SK-N-SH (cell line): ENCODE measurements around the gene MYO1D. TPM values are rescaled to one million over a fixed set of nuclear protein-coding genes. Genes with fewer than 3 reads are reported as not detected.
A peak's percentile ranks its signal among the peaks of the same experiment; 100 is the strongest.

Experiments used
- CTCF ChIA-PET: fragments of 300-600, 350-600 bp; formaldehyde crosslinking; extraction: SDS; loops from one replicate; lab custom pipeline; 2021; lab: Yijun Ruan, JAX
- POLR2A ChIA-PET: fragments of 350-600 bp; sonication (Branson Sonifier 250); formaldehyde crosslinking; extraction: SDS; loops from one replicate; lab custom pipeline; 2020; ENCODE audit warnings: antibody characterized with exemption, inconsistent platforms; lab: Yijun Ruan, JAX
- DNase-seq: peaks from one replicate; pipeline ENCODE4 v3.0.0; 2012
- H2AFZ ChIP-seq: fragments of 200-600 bp; sonication (generic); 2 replicates; pipeline ENCODE4 v1.8.1; 2016; ENCODE audit warnings: antibody characterized with exemption, mild to moderate bottlenecking, low read depth
- H3F3A ChIP-seq: fragments of 200-600 bp; sonication (generic); replicated peaks from 2 replicates; pipeline ENCODE3; 2016; ENCODE audit warnings: antibody characterized with exemption, mild to moderate bottlenecking; ENCODE audit not compliant: insufficient read depth
- H3K27ac ChIP-seq, 2 experiments: fragments of 200-500 bp in 1 of 2; fragments of 200-600 bp in 1 of 2; sonication (Bioruptor generic) in 1 of 2; sonication (generic), shearing (Covaris generic) in 1 of 2; 2 replicates each; pipeline versions ENCODE4 v1.5.1 to v1.6.1; 2014 to 2016; ENCODE audit warnings: low read depth in 2 of 2, inconsistent platforms in 1 of 2, low read length in 1 of 2, mild to moderate bottlenecking in 1 of 2, mixed read lengths in 1 of 2
- H3K27me3 ChIP-seq: fragments of 200-600 bp; sonication (generic), shearing (Covaris generic); 2 replicates; pipeline ENCODE4 v1.6.1; 2016; ENCODE audit warnings: mixed run types; ENCODE audit not compliant: insufficient read depth
- H3K36me3 ChIP-seq, 2 experiments: fragments of 200-500 bp in 1 of 2; fragments of 200-600 bp in 1 of 2; sonication (Bioruptor generic) in 1 of 2; sonication (generic) in 1 of 2; replicated peaks in 1 of 2; 2 replicates each; pipeline versions ENCODE3 to v1.5.1; 2014 to 2016; ENCODE audit warnings: low read length in 1 of 2, mild to moderate bottlenecking in 1 of 2; ENCODE audit not compliant: insufficient read depth in 2 of 2, control insufficient read depth in 1 of 2
- H3K4me1 ChIP-seq, 2 experiments: fragments of 200-500 bp in 1 of 2; fragments of 200-600 bp in 1 of 2; sonication (Bioruptor generic) in 1 of 2; sonication (generic), shearing (Covaris generic) in 1 of 2; 2 replicates each; pipeline versions ENCODE4 v1.5.1 to v1.6.1; 2014 to 2016; ENCODE audit warnings: low read depth in 1 of 2, low read length in 1 of 2, mixed run types in 1 of 2; ENCODE audit not compliant: insufficient read depth in 2 of 2, control insufficient read depth in 1 of 2
- H3K4me2 ChIP-seq: fragments of 200-600 bp; sonication (generic), shearing (Covaris generic); 2 replicates; pipeline ENCODE4 v1.6.1; 2017; ENCODE audit warnings: mixed run types
- H3K4me3 ChIP-seq, 2 experiments: fragments of 200-500 bp in 1 of 2; fragments of 200-600 bp in 1 of 2; sonication (Bioruptor generic) in 1 of 2; sonication (generic), shearing (Covaris generic) in 1 of 2; 2 replicates each; pipeline versions ENCODE4 v1.5.1 to v1.8.1; 2014 to 2016; ENCODE audit warnings: low read depth in 2 of 2, inconsistent platforms in 1 of 2, low read length in 1 of 2, mild to moderate bottlenecking in 1 of 2, mixed read lengths in 1 of 2, moderate library complexity in 1 of 2
- H3K79me2 ChIP-seq: fragments of 200-600 bp; sonication (generic); 2 replicates; pipeline ENCODE4 v1.8.1; 2017; ENCODE audit warnings: mild to moderate bottlenecking; ENCODE audit not compliant: insufficient read depth
- H3K9ac ChIP-seq: fragments of 200-600 bp; sonication (generic); 2 replicates; pipeline ENCODE4 v1.6.1; 2017; ENCODE audit warnings: mixed run types
- H3K9me2 ChIP-seq: fragments of 200-600 bp; sonication (generic); 2 replicates; pipeline ENCODE4 v1.6.1; 2017; ENCODE audit warnings: mixed run types
- H3K9me3 ChIP-seq: fragments of 200-600 bp; sonication (generic); 2 replicates; pipeline ENCODE4 v1.6.1; 2017; ENCODE audit warnings: mixed run types, mild to moderate bottlenecking, moderate library complexity
- H4K20me1 ChIP-seq: fragments of 200-600 bp; sonication (generic); 2 replicates; pipeline ENCODE4 v1.6.1; 2017; ENCODE audit warnings: mild to moderate bottlenecking, mixed run types; ENCODE audit not compliant: insufficient read depth
- CHD2 ChIP-seq: fragments of 150-350 bp; IDR thresholded peaks from 2 replicates; pipeline ENCODE4 v1.6.1; 2018; ENCODE audit warnings: low read length; ENCODE audit not compliant: partially characterized antibody
- FOSL2 ChIP-seq: IDR thresholded peaks from 2 replicates; pipeline ENCODE4 v1.4.0; 2012; ENCODE audit warnings: low read depth, mild to moderate bottlenecking, moderate library complexity, borderline replicate concordance
- FOXM1 ChIP-seq: IDR thresholded peaks from 2 replicates; pipeline ENCODE4 v1.4.0; 2012; ENCODE audit warnings: low read depth, mild to moderate bottlenecking
- GATA2 ChIP-seq: sonication (generic); formaldehyde crosslinking; IDR thresholded peaks from 2 replicates; pipeline ENCODE4 v1.5.0; 2020; ENCODE audit warnings: mild to moderate bottlenecking, missing genetic modification reagents
- IRF3 ChIP-seq: fragments of 150-350 bp; IDR thresholded peaks from 2 replicates; pipeline ENCODE4 v1.6.1; 2016; ENCODE audit warnings: mild to moderate bottlenecking, low read depth, low read length
- MAX ChIP-seq: IDR thresholded peaks from 2 replicates; pipeline ENCODE4 v1.4.0; 2012; ENCODE audit warnings: low read depth
- MXI1 ChIP-seq: IDR thresholded peaks from 2 replicates; pipeline ENCODE4 v1.6.1; 2012; ENCODE audit warnings: mild to moderate bottlenecking, low read depth, low read length, improper control_type of control experiment
- NFIC ChIP-seq: IDR thresholded peaks from 2 replicates; pipeline ENCODE4 v1.4.0; 2012; ENCODE audit warnings: borderline replicate concordance
- NRF1 ChIP-seq: IDR thresholded peaks from 2 replicates; pipeline ENCODE4 v1.6.1; 2012; ENCODE audit warnings: low read depth, mild to moderate bottlenecking, low read length
- RCOR1 ChIP-seq: fragments of 150-350 bp; IDR thresholded peaks from 2 replicates; pipeline ENCODE4 v1.6.1; 2017; ENCODE audit warnings: antibody characterized with exemption, low read length
- REST ChIP-seq: IDR thresholded peaks from 2 replicates; pipeline ENCODE4 v1.6.1; 2012; ENCODE audit warnings: mild to moderate bottlenecking, low read depth, low read length, moderate library complexity
- SMC3 ChIP-seq: IDR thresholded peaks from 2 replicates; pipeline ENCODE4 v1.6.1; 2012; ENCODE audit warnings: low read depth, low read length, improper control_type of control experiment
- TAF1 ChIP-seq: IDR thresholded peaks from 2 replicates; pipeline ENCODE4 v1.6.1; 2012; ENCODE audit warnings: low read depth, mild to moderate bottlenecking, low read length, moderate library complexity, borderline replicate concordance
- TCF12 ChIP-seq: IDR thresholded peaks from 2 replicates; pipeline ENCODE4 v1.4.0; 2012
- USF1 ChIP-seq: IDR thresholded peaks from 2 replicates; pipeline ENCODE4 v1.4.0; 2012; ENCODE audit warnings: low read depth, borderline replicate concordance
- YY1 ChIP-seq: IDR thresholded peaks from 2 replicates; pipeline ENCODE4 v1.4.0; 2012; ENCODE audit warnings: low read depth, mild to moderate bottlenecking
- ZBTB33 ChIP-seq: IDR thresholded peaks from 2 replicates; pipeline ENCODE4 v1.4.0; 2012; ENCODE audit warnings: low read depth, borderline replicate concordance
- WGBS: methylation state at CpG from one replicate; pipeline ENCODE4 v1.1.6; 2017; ENCODE audit warnings: low lambda C conversion rate; 5-methylcytosine and 5-hydroxymethylcytosine counted together
- polyA plus RNA-seq, 3 experiments: library from polyadenylated mRNA; depleted of rRNA; stranded (reverse); fragments of >200 nt; gene quantifications; 2 replicates each; pipeline ENCODE4 v1.2.3, GENCODE V29; 2012

Gene MYO1D
- polyA plus RNA-seq, 1 of the 3 experiments (the other 2 are of a cell fraction): 20.4 TPM

- Histone ChIP-seq H3K79me2 (no peaks in the 10 kb centered on the region), H3K27ac (no peak overlapping the region), H3K27me3 (no peaks in the 10 kb centered on the region), H3K4me1 (peaks cover 6 to 7% of the 10 kb centered on the region in 2 experiments; a peak in 3 of 4 replicates), H3K9me2 (no peaks in the 10 kb centered on the region), H3K4me3 (no peak overlapping the region), H3K9ac (no peak overlapping the region), H4K20me1 (no peaks in the 10 kb centered on the region), H3K4me2 (peak overlapping the region; percentile 19; the same call in 1 of the 2 replicates), H3K9me3 (no peaks in the 10 kb centered on the region), H2AFZ (no peak overlapping the region), H3F3A (no peaks in the 10 kb centered on the region), H3K36me3 (no peaks in the 10 kb centered on the region)
- TF ChIP-seq SMC3: no peak
- no peak for TF ChIP-seq NFIC
- no peak for TF ChIP-seq NRF1
- TF ChIP-seq MAX: no peak
- TF ChIP-seq FOXM1: no peak
- no peak for TF ChIP-seq RCOR1
- no peak for TF ChIP-seq MXI1
- no peak for TF ChIP-seq IRF3
- TF ChIP-seq FOSL2: no peak
- no peak for TF ChIP-seq TCF12
- no peak for TF ChIP-seq ZBTB33
- TF ChIP-seq CHD2: no peak
- no peak for TF ChIP-seq GATA2 (CRISPR knock-in tag)
- TF ChIP-seq TAF1: no peak
- no peak for TF ChIP-seq REST
- no peak for TF ChIP-seq YY1
- TF ChIP-seq USF1: no peak
- DNase-seq: no peak
- WGBS: 80% methylated on average over 17 of the region's 18 CpGs
- CTCF ChIA-PET: interaction anchor here (0.6 to 1.7 kb wide), 3 partner anchors 41 to 192 kb away, joined by 3 to 4 read pairs (median 4); no protein-coding TSS in a partner anchor
- POLR2A ChIA-PET: no interaction called here
Observed at GRCh38 chr17:32504166-32504990, 372.5 kb downstream of the MYO1D start.
